HG03342 (cell line): Measurements from ENCODE around the gene C1QTNF8.

Experiments
- ATAC-seq: cut with Tn5 transposase; IDR thresholded peaks from one replicate; pipeline ENCODE4 v1.9.1; 2021; ENCODE audit warnings: mild to moderate bottlenecking, moderate library complexity; ENCODE audit not compliant: unreplicated experiment

Gene C1QTNF8

GRCh38 chr16:1063728-1064127 is 32.3 kb downstream of the C1QTNF8 start:
- ATAC-seq = no peak

GRCh38 chr16:1062895-1063294 is 33.1 kb downstream of the C1QTNF8 start:
- ATAC-seq = no peak

GRCh38 chr16:1061769-1062505 is 34.1 kb downstream of the C1QTNF8 start:
- ATAC-seq = no peak

GRCh38 chr16:1060416-1061340 is 35.4 kb downstream of the C1QTNF8 start:
- no peak for ATAC-seq

- ATAC-seq = no peak
These were observed 36.7 kb downstream of the C1QTNF8 start for GRCh38 chr16:1059310-1059709.

GRCh38 chr16:1058216-1058615 is 37.8 kb downstream of the C1QTNF8 start:
- no peak for ATAC-seq

GRCh38 chr16:1057252-1057932 is 38.7 kb downstream of the C1QTNF8 start:
- no peak for ATAC-seq

GRCh38 chr16:1056196-1056595 is 39.8 kb downstream of the C1QTNF8 start:
- no peak for ATAC-seq

GRCh38 chr16:1055557-1055924 is 40.5 kb downstream of the C1QTNF8 start:
- ATAC-seq = no peak

GRCh38 chr16:1054660-1055556 is 41.1 kb downstream of the C1QTNF8 start:
- ATAC-seq = no peak

- ATAC-seq = no peak
These were observed 42.2 kb downstream of the C1QTNF8 start for GRCh38 chr16:1053700-1054368.

GRCh38 chr16:1053121-1053521 is 42.9 kb downstream of the C1QTNF8 start:
- ATAC-seq = no peak

GRCh38 chr16:1052721-1053120 is 43.3 kb downstream of the C1QTNF8 start:
- no peak for ATAC-seq

- no peak for ATAC-seq
These were observed 44.6 kb downstream of the C1QTNF8 start for GRCh38 chr16:1051446-1051845.

GRCh38 chr16:1050921-1051320 is 45.1 kb downstream of the C1QTNF8 start:
- no peak for ATAC-seq

- no peak for ATAC-seq
These were observed 45.5 kb downstream of the C1QTNF8 start for GRCh38 chr16:1050516-1050915.

- ATAC-seq = no peak
These were observed 46.1 kb downstream of the C1QTNF8 start for GRCh38 chr16:1049976-1050247.

- ATAC-seq = no peak
These were observed 46.7 kb downstream of the C1QTNF8 start for GRCh38 chr16:1049113-1049975.

GRCh38 chr16:1048442-1049112 is 47.5 kb downstream of the C1QTNF8 start:
- no peak for ATAC-seq
